GM21737 (cell line): Measurements from ENCODE around the gene TFCP2L1.
"Not testable (repeated sequence)": the region's sequence is repeated elsewhere in the genome, so short reads cannot be mapped to it uniquely, and the experiment has no call there.

Experiments used
- ATAC-seq: cut with Tn5 transposase; IDR thresholded peaks from one replicate; pipeline ENCODE4 v1.9.1; 2021; ENCODE audit warnings: mild to moderate bottlenecking, moderate library complexity; ENCODE audit not compliant: unreplicated experiment

TFCP2L1 gene

DNA sequence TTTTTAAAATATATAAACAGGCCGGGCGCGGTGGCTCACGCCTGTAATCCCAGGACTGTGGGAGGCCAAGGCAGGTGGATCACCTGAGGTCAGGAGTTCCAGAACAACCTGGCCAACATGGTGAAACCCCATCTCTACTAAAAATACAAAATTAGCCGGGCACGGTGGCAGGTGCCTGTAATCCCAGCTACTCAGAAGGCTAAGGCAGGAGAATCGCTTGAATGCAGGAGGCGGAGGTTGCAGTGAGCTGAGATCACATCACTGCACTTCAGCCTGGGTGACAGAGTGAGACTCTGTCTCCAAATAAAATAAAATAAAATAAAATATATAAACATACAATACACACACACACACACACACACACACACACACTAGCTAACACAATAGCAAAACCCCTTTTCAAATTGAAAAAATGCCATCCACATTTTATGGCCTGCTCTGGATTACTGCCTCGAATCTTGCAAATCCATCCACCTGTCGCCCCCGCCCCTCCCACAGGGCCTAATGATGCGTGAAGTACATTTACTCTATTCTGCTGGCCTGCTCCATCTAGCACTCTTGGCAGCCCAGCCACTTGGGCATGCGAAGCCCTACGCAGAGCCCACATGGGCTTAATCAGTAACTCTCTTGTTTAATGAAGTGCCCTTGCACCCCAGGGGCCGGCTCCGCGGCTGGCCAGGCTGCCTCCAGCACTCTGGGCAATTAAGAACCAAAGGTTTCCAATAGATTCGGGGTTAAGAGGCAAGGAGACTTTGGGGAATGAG lies 57.4 kb downstream of the TFCP2L1 start:
- ATAC-seq, result not testable (repeated sequence)

DNA sequence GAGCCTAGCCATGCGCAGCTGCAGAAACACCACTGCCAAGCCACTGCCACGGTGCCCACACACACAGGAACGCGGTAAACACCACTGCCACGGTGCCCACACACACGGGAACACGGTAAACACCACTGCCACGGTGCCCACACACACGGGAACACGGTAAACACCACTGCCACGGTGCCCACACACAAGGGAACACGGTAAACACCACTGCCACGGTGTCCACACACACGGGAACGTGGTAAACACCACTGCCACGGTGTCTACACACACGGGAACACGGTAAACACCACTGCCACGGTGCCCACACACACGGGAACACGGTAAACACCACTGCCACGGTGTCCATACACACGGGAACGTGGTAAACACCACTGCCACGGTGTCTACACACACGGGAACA lies 59.3 kb downstream of the TFCP2L1 start:
- ATAC-seq, result not testable (repeated sequence)

DNA sequence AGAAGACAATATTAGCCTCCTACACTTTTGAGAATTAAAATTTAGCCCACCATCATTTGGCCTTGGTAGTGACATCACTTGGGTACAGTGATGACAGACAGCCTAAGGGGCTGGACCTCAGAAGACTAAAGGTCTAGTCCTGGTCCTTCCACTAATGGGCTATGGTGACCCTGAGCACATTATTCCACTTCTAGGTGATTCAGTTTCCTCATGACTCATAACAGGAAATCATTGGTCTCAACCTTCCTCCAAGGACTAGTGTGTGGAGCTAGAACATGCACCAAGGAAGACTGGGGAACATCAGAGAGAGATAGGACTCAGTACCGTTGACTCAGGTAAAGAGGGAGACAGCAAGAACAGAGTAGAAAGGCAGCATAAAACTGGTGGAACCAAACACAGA lies 64.0 kb downstream of the TFCP2L1 start:
- no peak for ATAC-seq

DNA sequence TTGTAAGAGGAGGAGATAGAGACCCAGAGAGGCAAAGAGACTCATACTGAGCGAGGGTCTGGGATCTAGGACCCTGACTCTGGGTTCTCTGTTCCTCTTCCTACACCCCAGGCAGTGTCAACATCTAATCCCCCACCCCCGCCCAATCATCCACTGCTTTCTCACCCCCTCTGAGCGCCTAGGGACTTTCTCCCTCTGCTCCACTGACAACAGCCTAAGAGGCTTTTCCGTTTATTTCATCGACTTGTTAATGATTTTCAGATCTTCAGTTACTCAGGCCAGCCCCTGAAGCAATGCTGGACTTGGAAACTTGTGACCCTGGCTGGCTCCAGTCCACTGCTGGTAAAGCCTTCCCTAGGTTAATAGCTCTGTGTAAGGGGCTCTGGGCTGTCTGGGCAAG lies 65.1 kb downstream of the TFCP2L1 start:
- ATAC-seq, result no peak

DNA sequence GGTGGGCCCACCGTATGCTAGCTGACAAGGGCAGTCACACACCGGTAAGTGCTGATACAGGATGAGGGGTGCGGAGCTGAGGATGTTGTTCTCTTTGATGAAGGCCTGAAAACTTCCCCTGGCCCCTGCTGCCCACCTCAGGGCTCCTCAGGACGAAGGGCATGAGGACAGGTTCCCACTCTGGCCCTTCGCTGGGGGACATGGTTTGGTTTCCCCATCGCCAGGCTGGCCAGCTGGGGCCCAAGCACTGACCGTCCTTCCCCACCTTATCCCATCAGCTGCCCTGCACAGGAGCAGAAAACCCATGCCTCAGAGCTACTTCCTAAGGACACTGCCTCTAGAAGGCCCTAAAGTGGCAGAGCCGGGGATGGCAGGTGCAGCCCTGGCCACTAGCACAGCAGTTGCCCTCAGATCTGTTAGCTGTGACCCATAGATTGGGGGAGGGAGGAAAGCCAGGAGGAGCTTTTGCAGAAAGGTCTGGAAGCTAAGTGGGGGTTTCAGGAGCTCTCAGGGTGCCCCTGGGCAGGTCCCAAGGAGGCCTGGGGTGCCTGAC lies 66.5 kb downstream of the TFCP2L1 start:
- ATAC-seq, result no peak

DNA sequence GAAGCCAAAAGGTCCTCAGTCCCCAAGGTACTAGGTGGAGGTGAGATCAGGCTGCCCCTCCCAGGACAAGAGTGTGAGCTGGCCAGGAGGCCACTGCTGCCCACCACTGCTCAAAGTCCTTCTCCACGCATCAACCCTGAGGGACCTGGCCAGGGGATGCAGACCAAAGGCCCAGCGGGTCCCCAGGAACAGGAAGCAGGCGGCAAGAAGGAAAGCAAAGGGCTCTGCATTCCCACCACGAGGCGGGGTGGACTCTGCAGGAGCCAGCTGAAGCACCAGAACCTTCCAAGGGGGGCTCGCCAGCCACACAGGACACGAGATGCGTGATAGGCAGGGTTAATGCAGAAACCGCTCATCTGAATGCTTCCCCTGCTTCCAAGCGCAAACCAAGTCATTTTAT lies 67.4 kb downstream of the TFCP2L1 start:
- no peak for ATAC-seq

DNA sequence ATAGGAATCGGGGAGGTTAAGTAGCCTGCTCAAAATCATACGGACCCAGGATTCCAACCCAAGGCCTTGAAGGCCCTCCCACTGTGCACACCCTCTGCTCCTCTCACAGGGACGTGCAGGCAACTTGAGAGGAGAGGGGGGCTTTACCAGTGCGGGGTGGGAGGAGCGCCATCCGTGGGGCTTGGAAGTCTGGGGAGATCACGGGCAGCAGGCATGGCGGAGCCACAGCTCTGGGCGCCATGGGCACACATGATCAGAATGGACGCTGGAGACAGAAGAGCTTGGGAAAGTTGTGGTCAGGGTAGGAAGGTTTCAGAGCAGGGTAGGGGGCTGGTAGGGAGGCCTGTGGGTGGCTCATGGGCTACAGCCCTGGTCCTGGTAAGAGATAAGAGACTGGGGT lies 70.7 kb downstream of the TFCP2L1 start:
- ATAC-seq, result no peak

DNA sequence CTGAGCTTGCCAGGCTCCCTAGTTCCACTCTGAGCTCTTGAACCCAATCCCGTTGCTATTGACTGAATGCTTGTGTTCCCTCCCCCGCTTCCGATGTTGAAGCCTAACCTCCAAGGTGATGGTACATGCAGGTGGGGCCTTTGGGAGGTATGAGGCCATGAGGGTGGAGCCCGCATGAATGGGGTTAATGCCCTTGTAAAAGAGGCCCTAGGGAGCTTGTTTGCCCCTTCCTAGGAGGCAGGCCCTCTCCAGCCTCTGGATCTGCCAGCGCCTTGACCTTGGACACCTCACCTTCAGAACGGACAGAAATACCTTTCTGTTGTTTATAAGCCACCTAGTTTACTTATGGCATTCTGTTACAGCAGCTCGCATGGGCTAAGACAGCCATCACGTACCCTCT lies 71.6 kb downstream of the TFCP2L1 start:
- ATAC-seq, result no peak

DNA sequence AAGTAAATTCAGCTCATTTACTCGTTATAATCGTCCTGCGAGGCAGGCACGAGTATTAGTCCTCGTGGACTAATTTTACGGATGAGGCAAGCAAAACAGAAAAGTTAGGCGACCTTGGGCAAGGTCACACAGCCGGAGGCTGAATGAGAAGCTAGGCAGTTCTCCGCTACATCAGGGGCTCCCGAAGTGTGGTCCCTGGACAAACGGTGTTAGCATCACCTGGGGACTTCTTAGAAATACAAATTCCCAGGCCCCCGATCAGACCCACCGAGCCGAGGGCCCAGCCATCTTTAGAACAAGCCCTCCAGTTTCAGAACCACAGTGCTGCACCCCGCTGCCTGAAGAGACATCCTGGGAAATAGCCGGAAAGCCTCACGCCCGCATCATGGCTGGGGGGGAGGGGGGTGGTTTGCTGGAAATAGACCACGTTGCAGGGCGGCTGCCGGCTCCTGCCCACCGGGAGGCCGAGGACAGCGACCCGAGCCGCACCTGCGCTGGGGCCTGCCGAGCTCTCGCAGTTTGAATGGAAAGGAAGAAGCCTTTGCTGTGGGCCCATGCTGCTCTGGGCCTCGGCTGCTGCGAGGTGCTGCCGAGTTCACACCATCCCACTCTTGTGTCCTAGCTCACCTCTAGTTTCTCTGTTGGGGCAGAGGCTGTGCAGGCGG lies 72.2 kb downstream of the TFCP2L1 start:
- ATAC-seq, result no peak

DNA sequence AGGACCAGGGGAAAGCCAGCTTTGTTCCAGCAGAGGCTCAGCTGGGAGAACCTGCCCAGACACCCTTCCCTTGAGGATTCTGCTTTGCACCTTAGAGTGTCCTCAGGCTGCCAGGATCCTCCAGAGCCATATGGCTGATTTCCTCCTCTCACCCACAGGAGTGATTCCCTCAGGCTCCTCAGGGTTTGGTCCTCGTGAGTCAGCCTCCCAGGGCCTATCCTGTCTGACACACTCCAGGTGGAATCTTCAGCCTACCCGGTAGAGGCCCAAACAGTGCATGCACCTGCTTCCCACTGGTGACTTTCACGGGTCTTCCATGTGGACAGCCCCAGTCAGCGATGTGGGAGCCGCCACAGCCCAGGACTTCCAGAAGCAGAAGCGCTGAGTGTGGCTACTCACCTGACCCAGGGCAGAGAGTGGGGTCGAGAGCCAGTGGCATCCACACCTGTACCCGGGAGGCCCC lies 73.3 kb downstream of the TFCP2L1 start:
- ATAC-seq, result no peak

DNA sequence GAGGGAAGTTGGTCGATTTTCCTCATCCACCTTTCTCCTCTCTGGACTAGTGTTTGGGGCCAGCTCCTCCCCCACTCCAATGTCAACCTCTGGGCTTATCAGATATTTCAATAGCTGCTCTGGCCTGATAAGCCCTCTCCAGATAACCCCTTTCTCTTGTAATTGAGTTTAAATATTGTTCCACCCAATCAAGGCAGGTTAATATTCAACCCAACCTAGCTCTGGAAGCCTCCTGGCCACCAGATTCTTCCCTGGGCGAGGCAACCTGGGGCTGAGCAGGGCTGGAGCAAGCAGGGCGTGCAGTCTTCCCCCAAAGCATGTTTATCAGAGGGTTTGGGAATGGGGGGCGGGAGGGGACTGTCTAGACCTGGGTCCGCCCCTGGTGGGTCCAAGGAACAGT lies 73.8 kb downstream of the TFCP2L1 start:
- no peak for ATAC-seq

DNA sequence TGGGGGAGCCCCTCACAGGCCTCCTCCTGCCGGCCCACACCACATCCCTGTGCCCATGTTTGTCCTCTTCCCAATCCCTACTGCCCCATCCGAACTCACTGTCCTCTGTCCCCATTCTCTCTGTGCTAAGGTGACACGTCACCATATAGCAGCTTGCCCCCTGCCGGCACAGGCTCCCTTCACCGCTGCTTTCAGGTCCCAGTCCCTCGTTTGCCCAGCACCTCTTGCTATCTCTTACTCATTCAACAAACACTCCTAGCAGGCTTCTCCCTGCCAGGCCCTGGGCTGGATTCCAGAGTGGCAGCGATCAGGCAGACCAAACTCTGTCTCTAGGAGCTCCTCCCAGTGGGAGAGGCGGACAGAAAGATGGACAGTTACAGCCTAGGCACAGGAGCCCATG lies 74.3 kb downstream of the TFCP2L1 start:
- no peak for ATAC-seq

DNA sequence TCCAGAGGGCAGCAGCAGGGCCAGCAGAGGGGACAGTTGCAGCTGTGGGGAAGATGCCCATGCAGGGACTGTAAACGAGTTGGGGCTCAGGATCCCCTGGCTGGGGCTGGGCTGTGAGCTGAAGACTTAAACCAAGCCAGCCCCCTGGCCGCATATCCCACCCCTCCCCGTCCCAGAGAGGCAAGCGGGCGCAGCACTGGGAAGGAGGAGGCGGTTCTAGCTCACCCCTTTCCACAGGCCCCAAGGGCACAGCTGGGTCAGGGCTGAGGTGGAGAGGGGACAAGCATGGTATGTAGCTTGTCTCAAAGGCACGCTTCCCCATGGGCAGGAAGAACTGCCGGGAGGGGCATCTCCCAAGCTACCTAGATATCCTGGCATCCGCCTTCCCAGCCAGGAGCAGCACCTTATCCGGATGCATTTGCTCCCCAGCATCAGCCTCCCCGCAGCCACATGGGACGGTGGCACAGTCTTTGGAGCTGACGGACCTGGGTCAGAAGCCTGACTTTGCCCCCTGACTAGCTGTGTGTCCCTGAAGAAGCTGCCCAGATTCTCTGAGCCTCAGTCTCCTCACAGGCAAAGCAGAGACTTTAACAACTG lies 75.9 kb downstream of the TFCP2L1 start:
- no peak for ATAC-seq

DNA sequence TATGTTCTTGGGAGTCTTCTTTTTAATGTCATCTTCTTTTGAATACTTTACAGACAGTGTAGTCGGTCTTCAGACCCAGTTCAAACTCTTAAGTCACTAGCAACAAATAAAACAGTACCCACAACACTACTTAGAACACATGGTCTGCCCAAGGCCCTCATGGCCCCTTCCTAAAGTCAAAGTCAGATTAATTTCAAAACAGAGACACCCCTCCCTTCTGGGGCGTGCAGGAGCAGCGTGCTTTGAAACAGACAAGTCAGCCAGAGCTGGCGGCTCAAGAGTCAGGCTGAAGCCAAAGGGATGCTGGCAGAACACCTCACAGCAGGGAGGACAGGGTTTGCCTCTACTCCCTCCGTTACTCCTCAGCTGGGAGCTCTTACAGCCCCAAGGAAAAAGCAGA lies 77.5 kb downstream of the TFCP2L1 start:
- ATAC-seq, result no peak

DNA sequence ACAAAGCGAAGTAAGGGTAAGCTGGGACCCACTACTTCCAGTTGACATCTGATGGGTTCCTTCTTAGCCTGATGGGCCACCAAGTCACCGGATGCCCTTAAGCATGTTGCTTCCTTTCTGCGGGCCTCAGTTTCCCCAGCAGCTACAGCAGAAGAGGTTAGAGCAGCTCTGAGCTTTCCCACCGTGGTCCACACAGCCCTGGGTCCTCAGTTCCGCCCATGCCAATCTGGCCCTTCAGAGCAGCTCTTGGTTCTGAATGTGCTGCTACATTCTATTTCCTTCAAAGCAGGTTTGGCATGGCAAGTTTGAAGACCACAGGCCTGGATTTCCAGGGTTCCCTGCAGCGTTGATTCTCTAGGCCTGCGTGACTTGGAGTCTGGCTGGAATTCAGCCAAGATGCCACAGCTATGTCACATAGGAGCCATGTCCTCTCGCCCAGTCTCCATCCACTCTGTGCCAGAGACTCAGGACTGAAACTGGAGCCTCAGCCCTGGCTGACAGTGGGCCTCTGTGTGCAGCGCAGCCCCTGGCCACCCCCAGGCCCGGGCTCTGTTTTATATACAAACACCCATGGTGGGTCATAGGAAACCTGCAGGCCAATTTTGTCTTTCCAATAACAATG lies 79.6 kb downstream of the TFCP2L1 start:
- ATAC-seq, result no peak

DNA sequence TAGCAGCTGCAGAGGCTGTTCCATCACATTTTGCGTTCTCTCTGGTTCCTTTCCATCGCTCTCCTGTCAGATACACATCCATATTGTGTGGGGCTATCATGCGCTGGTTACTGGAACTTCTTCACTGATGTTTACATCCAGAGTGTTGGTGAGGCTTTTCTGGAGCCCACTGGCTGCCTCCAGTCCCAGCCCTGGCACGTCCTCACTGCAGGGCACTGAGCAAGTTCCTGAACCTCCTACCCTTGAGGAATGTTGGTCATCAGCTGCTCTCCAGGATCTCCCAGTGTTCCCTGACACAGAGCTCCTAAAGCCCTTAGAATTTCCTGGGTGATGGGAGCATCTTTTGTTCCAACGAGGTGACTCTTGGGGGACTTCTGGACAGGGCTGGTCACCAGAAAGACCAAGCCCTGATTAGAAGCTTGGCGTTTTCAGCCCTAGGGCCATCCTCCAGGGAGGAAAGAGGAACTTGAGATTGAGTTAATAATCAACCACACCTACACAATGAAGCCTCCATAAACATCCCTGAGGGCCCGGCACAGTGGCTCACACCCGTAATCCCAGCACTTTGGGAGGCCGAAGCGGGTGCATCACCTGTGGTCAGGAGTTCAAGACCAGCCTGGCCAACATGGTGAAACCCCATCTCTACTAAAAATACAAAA lies 81.3 kb downstream of the TFCP2L1 start:
- no peak for ATAC-seq

DNA sequence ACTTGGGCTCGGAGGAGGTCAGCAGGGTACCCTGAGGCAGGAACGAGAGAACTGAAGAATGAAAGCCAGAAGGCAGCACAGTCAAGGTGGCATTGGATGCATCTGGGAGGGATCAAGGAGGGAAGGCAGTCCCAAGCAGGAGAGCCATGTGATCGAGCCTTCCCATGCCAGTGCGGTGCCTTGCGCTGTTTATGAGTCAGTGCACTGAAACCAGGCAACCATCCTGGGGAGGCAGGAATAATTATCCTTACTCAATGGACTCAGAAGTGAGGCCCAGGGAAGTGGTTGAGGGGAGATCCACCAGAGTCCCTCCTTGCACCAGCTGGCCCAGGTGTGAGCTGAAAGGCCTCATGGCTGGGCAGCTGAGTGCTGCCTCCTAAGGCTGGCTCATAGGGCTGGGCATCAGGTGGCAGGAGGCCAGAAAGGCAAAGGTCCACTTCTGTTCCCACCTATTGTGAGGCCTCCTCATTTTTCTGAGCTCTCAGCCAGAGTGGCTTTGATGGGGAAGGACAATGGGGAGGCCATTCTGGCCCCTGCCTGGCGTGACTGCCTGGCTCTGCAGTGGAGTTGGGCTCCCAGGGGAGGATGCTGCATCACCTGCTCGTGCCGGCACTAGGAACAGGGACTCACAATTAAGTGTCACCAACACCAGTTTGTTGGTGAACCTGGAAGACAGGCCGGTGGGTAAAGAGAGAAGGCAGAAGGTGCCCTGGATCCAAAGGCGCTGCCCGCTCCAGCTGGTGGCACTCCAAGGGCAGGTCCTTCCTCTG lies 82.3 kb downstream of the TFCP2L1 start:
- no peak for ATAC-seq

DNA sequence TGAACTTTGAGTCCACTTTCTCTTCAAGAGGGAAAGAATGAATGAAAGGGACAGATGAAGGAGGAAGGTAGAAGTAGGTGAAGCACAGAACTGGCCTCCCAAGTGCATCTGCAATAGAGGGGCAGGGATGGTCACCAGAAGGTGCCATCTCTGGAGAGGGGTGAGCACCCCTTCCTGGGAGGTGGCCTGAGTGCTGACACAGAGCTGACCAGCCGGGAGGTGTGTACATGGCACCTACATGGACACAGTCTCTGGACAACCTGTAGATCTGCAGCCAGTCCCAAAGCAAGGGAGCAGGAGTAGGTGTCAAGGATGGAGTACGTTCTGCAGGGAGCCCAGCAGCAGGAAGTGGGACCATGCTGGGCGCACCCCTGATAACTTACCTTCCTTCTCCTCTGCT lies 83.2 kb downstream of the TFCP2L1 start:
- ATAC-seq, result no peak

DNA sequence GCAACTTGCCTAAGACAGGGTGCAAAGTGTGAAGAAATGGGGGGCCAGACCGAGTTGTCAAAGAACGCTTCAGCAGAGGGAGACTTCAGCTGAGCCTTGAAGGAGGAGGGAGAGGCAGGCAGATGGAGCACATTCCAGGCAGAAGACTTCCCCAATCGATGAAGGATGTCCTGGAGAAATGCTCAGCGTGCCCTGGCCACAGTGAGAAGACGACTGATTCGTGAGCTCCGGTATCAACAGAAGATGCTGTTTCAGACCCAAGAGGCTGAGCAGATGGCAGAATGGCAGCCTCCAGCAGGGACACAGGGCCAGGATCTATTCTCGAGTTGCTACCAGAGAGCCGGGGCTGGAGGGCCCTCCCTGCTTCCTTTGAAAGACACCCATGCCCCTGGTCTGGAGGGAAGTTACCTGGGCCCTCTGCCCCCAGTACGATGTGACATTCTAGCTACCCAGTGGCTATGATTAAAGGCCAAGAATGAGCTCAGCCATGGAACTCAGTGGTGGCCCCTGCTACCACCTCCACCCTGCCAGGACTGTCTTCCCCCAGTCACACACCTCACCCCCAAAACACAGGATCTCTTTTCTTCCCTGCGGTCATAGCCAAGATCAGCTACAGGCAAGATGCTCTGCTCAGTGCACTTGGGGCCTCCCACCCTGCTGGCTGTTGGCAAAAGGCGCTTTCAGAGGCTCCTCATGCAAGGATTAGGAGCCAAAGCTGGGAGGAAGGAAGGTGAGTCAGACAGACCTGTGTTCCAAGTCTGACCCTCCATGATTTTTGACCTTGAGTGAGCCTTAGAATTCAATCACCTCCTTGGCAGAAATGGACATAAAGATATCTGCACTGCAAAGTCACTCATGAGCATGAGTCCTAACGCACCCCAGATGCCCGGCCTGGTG lies 84.3 kb downstream of the TFCP2L1 start:
- no peak for ATAC-seq
